Nephron (organoid): ENCODE measurements around the gene ATP6V0E2.
"Not testable (repeated sequence)": the region's sequence is repeated elsewhere in the genome, so short reads cannot be mapped to it uniquely, and the experiment has no call there.

ENCODE experiments used
- H3K27ac Mint-ChIP-seq, 3 experiments: 2 replicates each; pipeline ENCODE4 v1.8.0; 2020; ENCODE audit warnings: mixed read lengths in 3 of 3, mild to moderate bottlenecking in 2 of 3, moderate library complexity in 1 of 3
- H3K27me3 Mint-ChIP-seq: 2 replicates; pipeline ENCODE4 v1.8.0; 2021; ENCODE audit warnings: low read depth, mild to moderate bottlenecking, moderate library complexity, mixed read lengths
- H3K36me3 Mint-ChIP-seq: 2 replicates; pipeline ENCODE4 v1.8.0; 2020; ENCODE audit warnings: low read depth, mixed read lengths
- H3K4me1 Mint-ChIP-seq: 2 replicates; pipeline ENCODE4 v1.8.0; 2020; ENCODE audit warnings: mixed read lengths
- H3K4me3 Mint-ChIP-seq, 3 experiments: 2 replicates each; pipeline ENCODE4 v1.8.0; 2020; ENCODE audit warnings: mild to moderate bottlenecking in 3 of 3, mixed read lengths in 3 of 3, moderate library complexity in 2 of 3
- H3K9me3 Mint-ChIP-seq: 2 replicates; pipeline ENCODE4 v1.8.0; 2020; ENCODE audit warnings: mixed read lengths
- CTCF ChIP-seq, 3 experiments: fragments of 200-600 bp; sonication (generic); IDR thresholded peaks; one replicate each; pipeline ENCODE4 v1.5.0; 2021; ENCODE audit warnings: antibody characterized with exemption in 3 of 3; ENCODE audit not compliant: unreplicated experiment in 3 of 3

The ATP6V0E2 gene

DNA sequence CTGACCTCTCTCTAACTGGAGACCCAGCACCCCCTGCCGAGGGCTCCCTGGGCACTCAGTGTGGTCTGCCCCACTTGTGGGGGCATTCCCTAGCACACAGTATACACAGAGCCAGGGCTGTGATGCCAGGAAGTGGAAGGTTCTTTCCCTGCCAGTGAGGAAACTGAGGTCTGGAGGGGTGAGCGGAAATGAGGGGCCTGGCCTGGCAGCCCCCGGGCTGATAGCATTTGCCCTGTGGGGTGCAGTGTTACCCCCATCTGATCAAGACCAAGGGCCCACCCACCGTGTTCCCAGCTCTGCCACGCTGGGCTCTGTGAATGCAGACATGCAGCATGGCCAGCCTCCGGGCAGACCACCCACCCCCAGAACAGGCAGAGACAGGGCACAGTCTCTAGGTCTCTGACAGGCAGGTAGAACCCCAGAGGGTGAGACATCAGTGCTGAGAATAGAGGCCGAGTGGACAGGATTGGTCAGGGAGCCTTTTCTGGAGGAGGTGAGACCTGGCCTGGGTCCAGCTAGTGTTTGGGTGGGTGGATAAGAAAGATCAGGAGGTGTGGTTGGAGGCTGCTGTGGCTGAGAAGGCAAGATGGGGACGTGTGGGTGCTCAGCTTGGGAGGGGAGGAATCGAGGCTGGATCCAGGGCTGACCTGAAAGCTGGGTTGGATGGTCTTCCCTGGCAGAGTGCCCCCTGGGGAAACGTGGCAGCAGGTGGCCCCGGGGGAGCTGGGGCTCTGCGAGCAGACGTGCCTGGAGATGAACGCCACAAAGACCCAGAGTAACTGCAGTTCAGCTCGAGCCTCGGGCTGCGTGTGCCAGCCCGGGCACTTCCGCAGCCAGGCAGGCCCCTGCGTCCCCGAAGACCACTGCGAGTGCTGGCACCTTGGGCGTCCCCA lies 46.4 kb upstream of the ATP6V0E2 start:
- no peak overlapping the region for H3K4me3 Mint-ChIP-seq

GRCh38 chr7:149828357-149829309 lies 45.1 kb upstream of the ATP6V0E2 start:
- Mint-ChIP-seq H3K27me3 (no peaks in the 10 kb centered on the region), H3K36me3 (no peaks in the 10 kb centered on the region), H3K9me3 (no peaks in the 10 kb centered on the region), H3K4me3 (no peak overlapping the region), H3K4me1 (no peaks in the 10 kb centered on the region), H3K27ac (no peak overlapping the region)
- no peak for TF ChIP-seq CTCF (IDR thresholded peaks at IDR 0.05; ENCODE audit: unreplicated experiment in 3 of 3)

More for the DNA sequence above, 46.4 kb upstream of the ATP6V0E2 start:
- H3K4me1 Mint-ChIP-seq, result peaks cover 7% of the 10 kb centered on the region
- H3K27me3 Mint-ChIP-seq, result no peaks in the 10 kb centered on the region
- H3K36me3 Mint-ChIP-seq, result no peaks in the 10 kb centered on the region
- no peaks in the 10 kb centered on the region for H3K9me3 Mint-ChIP-seq
- H3K27ac Mint-ChIP-seq, result no peak overlapping the region
- no peak for TF ChIP-seq CTCF (IDR thresholded peaks at IDR 0.05; ENCODE audit: unreplicated experiment in 3 of 3)

DNA sequence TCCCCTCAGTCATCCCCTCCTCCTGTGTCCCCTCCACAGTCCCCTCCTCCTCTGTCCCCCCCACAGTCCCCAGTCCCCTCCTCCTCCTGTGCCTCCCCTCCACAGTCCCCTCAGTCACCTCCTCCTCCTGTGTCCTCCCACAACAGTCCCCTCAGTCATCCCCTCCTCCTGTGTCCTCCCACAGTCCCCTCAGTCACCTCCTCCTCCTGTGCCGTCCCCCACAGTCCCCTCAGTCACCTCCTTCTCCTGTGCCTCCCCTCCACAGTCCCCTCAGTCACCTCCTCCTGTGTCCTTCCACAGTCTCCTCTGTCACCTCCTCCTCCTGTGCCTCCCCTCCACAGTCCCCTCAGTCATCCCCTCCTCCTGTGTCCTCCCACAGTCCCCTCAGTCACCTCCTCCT lies 43.2 kb upstream of the ATP6V0E2 start:
- H3K4me1 Mint-ChIP-seq, H3K36me3 Mint-ChIP-seq, H3K27ac Mint-ChIP-seq, H3K9me3 Mint-ChIP-seq, H3K27me3 Mint-ChIP-seq, H3K4me3 Mint-ChIP-seq: not testable (repeated sequence)

DNA sequence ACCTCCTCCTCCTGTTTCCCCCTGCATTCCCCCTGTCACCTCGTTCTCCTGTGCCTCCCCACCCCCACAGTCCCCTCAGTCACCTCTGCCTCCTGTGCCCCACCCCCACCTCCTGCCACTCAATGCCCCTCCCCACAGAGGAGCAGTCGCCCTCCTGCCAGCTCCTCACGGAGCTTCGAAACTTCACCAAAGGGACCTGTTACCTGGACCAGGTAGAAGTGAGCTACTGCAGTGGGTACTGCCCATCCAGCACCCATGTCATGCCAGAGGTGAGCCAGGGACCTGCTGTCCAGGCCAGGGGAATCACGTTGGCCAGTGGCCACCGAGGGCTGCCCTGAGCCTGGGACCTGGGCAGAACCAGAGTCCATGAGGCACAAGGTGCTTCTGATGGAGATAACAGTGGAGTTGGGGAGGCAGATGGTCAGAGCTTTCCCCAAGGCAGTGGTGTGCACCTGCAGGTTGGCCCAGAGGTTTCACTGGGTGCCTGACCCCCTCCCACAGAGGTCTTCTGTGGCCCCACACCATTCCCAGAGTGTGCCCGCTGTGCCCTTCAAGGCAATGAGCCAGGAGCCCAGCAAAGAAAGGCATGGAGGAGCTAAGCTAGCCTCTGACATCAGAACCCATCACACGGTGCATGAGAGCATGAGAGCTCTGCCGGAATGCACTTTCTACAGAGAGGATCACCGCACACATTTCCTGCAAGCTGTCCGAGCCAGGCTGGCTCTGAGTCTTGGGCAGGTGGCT lies 42.6 kb upstream of the ATP6V0E2 start:
- Mint-ChIP-seq H3K36me3 (no peaks in the 10 kb centered on the region), H3K4me3 (no peak overlapping the region), H3K4me1 (no peaks in the 10 kb centered on the region), H3K27ac (no peak overlapping the region), H3K9me3 (no peaks in the 10 kb centered on the region), H3K27me3 (peaks cover 3% of the 10 kb centered on the region)
- no peak for TF ChIP-seq CTCF (IDR thresholded peaks at IDR 0.05; ENCODE audit: unreplicated experiment in 3 of 3)

DNA sequence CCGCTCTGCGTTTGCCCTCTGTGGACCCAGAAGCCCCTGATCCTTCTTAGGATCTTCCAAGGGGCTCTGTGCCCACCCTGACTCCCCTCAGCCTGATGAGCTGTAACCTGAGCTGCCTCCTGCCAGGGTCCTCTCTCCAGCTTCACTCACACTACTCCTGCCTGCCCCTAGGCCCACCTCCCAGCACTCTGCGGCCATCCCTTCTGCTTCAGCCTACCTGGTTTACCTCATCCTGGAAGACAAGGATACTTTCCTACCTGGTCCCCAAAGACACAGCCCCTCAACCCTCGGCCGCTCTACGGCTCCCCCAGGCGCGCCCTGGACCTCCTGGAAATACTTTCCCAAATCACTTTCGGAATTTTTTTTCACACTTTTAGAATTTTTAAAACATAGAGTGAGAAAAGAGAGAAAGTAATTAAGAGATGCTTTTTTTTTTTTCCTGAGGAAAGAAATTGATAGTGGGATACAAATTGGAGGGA lies 42.0 kb upstream of the ATP6V0E2 start:
- no peak for TF ChIP-seq CTCF (IDR thresholded peaks at IDR 0.05; ENCODE audit: unreplicated experiment in 3 of 3)
- Mint-ChIP-seq H3K9me3 (no peaks in the 10 kb centered on the region), H3K4me1 (no peaks in the 10 kb centered on the region), H3K27me3 (peaks cover 3% of the 10 kb centered on the region), H3K36me3 (no peaks in the 10 kb centered on the region), H3K4me3 (no peak overlapping the region), H3K27ac (peak overlapping the region in 1 of 3 experiments; percentile 16)
